Mucosa of stomach (tissue), 1 donor: Measurements from ENCODE around the gene PSMD3.
A peak's percentile ranks its signal among the peaks of the same experiment; 100 is the strongest.
"Not testable (repeated sequence)": the region's sequence is repeated elsewhere in the genome, so short reads cannot be mapped to it uniquely, and the experiment has no call there.

Experiments used
- H3K27me3 ChIP-seq: one replicate; pipeline ENCODE4 v1.7.0; 2013; ENCODE audit warnings: mild to moderate bottlenecking, low read length; ENCODE audit not compliant: control insufficient read depth, insufficient read depth
- H3K36me3 ChIP-seq: one replicate; pipeline ENCODE4 v1.7.0; 2013; ENCODE audit warnings: low read length; ENCODE audit not compliant: control insufficient read depth, insufficient read depth
- H3K4me1 ChIP-seq: one replicate; pipeline ENCODE4 v1.7.0; 2013; ENCODE audit warnings: mild to moderate bottlenecking, low read length; ENCODE audit not compliant: control insufficient read depth, insufficient read depth
- H3K4me3 ChIP-seq: one replicate; pipeline ENCODE4 v1.7.0; 2013; ENCODE audit warnings: low read length
- H3K9ac ChIP-seq: one replicate; pipeline ENCODE4 v1.7.0; 2013; ENCODE audit warnings: mild to moderate bottlenecking, low read length, moderate library complexity
- H3K9me3 ChIP-seq: one replicate; pipeline ENCODE4 v1.7.0; 2013; ENCODE audit warnings: mild to moderate bottlenecking, low read length, moderate library complexity; ENCODE audit not compliant: control insufficient read depth
- donor health status: Pancreatic carcinoma.

Gene PSMD3

GRCh38 chr17:40004712-40005111, 24.1 kb downstream of the PSMD3 start:
- no peaks in the 10 kb centered on the region for H3K9me3 ChIP-seq
- H3K4me3 ChIP-seq: no peak overlapping the region
- no peak overlapping the region for H3K9ac ChIP-seq
- H3K36me3 ChIP-seq: no peaks in the 10 kb centered on the region
- H3K4me1 ChIP-seq: peaks cover 5% of the 10 kb centered on the region
- H3K27me3 ChIP-seq: no peaks in the 10 kb centered on the region

GRCh38 chr17:40005520-40005919, 24.9 kb downstream of the PSMD3 start:
- Histone ChIP-seq H3K4me3 (no peak overlapping the region), H3K27me3 (no peaks in the 10 kb centered on the region), H3K9ac (no peak overlapping the region), H3K9me3 (no peaks in the 10 kb centered on the region), H3K4me1 (peaks cover 5% of the 10 kb centered on the region), H3K36me3 (no peaks in the 10 kb centered on the region)

GRCh38 chr17:40010946-40011500, 30.4 kb downstream of the PSMD3 start:
- H3K9me3 ChIP-seq, H3K27me3 ChIP-seq, H3K4me3 ChIP-seq, H3K9ac ChIP-seq, H3K36me3 ChIP-seq: not testable (repeated sequence)
- peaks cover 22% of the 10 kb centered on the region for H3K4me1 ChIP-seq

DNA sequence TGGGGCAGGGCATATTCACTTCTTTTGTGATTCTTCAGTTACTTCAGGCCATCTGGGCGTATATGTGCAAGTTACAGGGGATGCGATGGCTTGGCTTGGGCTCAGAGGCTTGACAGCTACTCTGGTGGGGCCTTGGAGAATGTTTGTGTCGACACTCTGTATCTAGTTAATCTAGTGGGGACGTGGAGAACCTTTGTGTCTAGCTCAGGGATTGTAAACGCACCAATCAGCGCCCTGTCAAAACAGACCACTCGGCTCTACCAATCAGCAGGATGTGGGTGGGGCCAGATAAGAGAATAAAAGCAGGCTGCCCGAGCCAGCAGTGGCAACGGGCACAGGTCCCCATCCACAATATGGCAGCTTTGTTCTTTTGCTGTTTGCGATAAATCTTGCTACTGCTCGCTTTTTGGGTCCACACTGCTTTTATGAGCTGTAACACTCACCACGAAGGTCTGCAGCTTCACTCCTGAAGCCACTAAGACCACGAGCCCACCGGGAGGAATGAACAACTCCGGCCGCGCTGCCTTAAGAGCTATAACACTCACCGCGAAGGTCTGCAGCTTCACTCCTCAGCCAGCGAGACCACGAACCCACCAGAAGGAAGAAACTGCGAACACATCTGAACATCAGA, 31.5 kb downstream of the PSMD3 start:
- H3K9me3 ChIP-seq, H3K27me3 ChIP-seq: not testable (repeated sequence)

DNA sequence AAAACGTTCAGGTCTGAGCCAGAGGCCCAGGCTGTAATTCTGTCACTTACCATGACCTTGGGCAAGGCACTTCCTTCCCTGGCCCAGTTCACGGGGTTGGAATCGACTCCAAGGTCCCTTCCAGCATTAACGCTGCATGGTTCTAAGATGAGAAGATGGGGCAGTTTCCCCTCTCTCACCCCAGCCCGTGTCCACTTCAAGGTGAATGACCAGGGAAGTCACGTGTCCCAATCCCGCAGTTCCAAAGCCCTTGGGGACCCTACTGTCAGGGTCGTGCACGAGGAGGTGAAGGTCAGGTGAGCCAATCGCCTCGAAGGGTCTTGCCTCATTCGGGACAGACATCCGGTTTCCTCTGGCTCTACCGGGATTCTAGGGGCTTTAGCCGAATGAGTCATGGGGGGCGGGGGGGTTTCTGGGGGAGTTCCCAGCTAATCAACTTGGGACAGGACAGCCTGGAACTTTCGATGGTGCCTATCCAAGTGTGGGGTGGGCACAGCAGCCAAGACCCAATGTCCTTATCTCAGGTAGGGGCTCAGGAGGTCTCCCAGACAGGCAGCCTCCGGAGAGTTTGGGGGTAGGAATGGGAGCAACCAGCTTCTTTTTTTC, 33.9 kb downstream of the PSMD3 start:
- Histone ChIP-seq H3K9ac (no peak overlapping the region), H3K4me1 (peaks cover 43% of the 10 kb centered on the region)

More for the DNA sequence above, 31.5 kb downstream of the PSMD3 start:
- H3K36me3 ChIP-seq, H3K9ac ChIP-seq, H3K4me3 ChIP-seq: not testable (repeated sequence)
- peaks cover 22% of the 10 kb centered on the region for H3K4me1 ChIP-seq

DNA sequence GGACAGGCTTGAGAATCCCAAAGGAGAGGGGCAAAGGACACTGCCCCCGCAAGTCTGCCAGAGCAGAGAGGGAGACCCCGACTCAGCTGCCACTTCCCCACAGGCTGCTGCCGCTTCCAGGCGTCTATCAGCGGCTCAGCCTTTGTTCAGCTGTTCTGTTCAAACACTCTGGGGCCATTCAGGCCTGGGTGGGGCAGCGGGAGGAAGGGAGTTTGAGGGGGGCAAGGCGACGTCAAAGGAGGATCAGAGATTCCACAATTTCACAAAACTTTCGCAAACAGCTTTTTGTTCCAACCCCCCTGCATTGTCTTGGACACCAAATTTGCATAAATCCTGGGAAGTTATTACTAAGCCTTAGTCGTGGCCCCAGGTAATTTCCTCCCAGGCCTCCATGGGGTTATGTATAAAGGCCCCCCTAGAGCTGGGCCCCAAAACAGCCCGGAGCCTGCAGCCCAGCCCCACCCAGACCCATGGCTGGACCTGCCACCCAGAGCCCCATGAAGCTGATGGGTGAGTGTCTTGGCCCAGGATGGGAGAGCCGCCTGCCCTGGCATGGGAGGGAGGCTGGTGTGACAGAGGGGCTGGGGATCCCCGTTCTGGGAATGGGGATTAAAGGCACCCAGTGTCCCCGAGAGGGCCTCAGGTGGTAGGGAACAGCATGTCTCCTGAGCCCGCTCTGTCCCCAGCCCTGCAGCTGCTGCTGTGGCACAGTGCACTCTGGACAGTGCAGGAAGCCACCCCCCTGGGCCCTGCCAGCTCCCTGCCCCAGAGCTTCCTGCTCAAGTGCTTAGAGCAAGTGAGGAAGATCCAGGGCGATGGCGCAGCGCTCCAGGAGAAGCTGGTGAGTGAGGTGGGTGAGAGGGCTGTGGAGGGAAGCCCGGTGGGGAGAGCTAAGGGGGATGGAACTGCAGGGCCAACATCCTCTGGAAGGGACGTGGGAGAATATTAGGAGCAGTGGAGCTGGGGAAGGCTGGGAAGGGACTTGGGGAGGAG, 34.7 kb downstream of the PSMD3 start, which contains the start of gene CSF3:
CSF3 (plus strand) TSS at position 436 of the 993 bp plus-strand sequence; CDS start at position 471, 35 bp downstream.
- no peak within 1 kb of the TSS for H3K4me3 ChIP-seq
- no peaks in the 10 kb centered on the region for H3K9me3 ChIP-seq
- peaks cover 52% of the 10 kb centered on the region for H3K4me1 ChIP-seq
- H3K36me3 ChIP-seq: peaks cover 15% of the 10 kb centered on the region
- peak within 1 kb of the TSS; percentile 28 for H3K9ac ChIP-seq
- no peaks in the 10 kb centered on the region for H3K27me3 ChIP-seq

More for the DNA sequence above, 33.9 kb downstream of the PSMD3 start:
- no peak overlapping the region for H3K4me3 ChIP-seq
- H3K27me3 ChIP-seq: no peaks in the 10 kb centered on the region
- peaks cover 6% of the 10 kb centered on the region for H3K36me3 ChIP-seq
- no peaks in the 10 kb centered on the region for H3K9me3 ChIP-seq

GRCh38 chr17:40015998-40016985, 35.7 kb downstream of the PSMD3 start:
- Histone ChIP-seq H3K36me3 (peaks cover 18% of the 10 kb centered on the region), H3K4me1 (peaks cover 58% of the 10 kb centered on the region), H3K9ac (no peak overlapping the region), H3K27me3 (no peaks in the 10 kb centered on the region), H3K4me3 (no peak overlapping the region), H3K9me3 (no peaks in the 10 kb centered on the region)

GRCh38 chr17:40017422-40018080, 36.9 kb downstream of the PSMD3 start:
- no peaks in the 10 kb centered on the region for H3K9me3 ChIP-seq
- H3K36me3 ChIP-seq: peaks cover 19% of the 10 kb centered on the region
- H3K4me3 ChIP-seq: no peak overlapping the region
- peaks cover 71% of the 10 kb centered on the region for H3K4me1 ChIP-seq
- no peaks in the 10 kb centered on the region for H3K27me3 ChIP-seq
- H3K9ac ChIP-seq: no peak overlapping the region

- H3K27me3 ChIP-seq: no peaks in the 10 kb centered on the region
- H3K4me3 ChIP-seq: no peak overlapping the region
- peaks cover 80% of the 10 kb centered on the region for H3K4me1 ChIP-seq
- H3K9ac ChIP-seq: peak overlapping the region; percentile 28
- H3K36me3 ChIP-seq: peaks cover 19% of the 10 kb centered on the region
- no peaks in the 10 kb centered on the region for H3K9me3 ChIP-seq
These were observed 37.9 kb downstream of the PSMD3 start for GRCh38 chr17:40018211-40019121.
